ENCODE data around the gene CLIP3.

The CLIP3 gene

GRCh38 chr19:36019061-36019670 lies 13.5 kb downstream of the CLIP3 start:
- FAIRE-seq (no peak), DNase-seq (ENCODE audit: insufficient read length) (no peak)
- no peak for TF ChIP-seq TAF1 (IDR thresholded peaks at IDR 0.05; ENCODE audit: borderline replicate concordance, low read depth, low read length)
- TF ChIP-seq POLR2A (IDR thresholded peaks at IDR 0.05; ENCODE audit: low read depth, low read length): no peak
- no peak for TF ChIP-seq POLR2AphosphoS5 (IDR thresholded peaks at IDR 0.05; ENCODE audit: low read depth, low read length)

DNA sequence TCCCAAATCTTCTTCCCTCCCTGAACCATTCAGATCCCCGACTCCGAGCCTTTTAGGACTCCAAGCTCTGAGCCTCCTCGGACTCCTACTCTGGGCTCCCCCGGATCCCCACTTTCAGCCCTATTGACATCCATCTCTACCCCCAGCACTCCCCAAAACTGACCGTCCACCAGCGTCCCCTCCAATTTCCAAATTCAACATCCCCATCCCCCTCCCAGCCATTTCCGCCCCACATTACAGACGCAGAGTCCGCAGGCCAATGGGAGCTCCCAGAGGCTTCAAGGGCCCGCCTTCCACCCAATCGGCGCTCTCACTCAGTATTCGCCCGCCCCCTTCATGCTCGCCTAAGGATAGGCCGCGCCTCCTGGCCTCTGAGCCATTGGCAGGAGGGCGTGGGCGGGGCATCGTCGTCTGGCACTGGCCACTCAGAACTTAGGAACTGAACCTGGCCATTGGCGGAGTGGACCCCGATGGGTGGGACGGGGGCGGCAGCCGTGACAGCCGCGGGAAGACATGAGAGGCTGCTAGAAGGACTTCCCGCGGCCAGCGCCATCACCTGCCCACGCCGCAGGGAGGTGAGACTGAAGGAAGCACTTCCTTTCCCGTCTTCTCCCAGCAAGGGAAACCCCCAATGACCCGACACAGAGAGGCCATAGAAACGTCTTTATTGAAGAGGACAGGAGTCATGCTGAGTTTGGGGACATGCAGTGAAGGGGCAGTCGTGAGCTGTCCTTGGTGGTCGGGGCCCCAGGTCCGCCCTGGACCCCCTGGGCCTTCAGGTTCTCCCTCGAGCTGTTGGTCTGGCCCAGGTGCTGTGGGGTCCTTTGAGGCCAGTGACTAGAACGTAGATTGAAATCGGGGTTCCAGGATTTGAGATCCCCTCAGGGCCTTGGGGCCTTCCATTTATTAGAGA lies 18.4 kb downstream of the CLIP3 start, which contains the start of gene ALKBH6:
Gene ALKBH6 (minus strand): TSS at position 202 of the 913 bp plus-strand sequence. CDS start 816 bp downstream, outside the sequence.
- FAIRE-seq: peak; percentile 98
- DNase-seq (ENCODE audit: insufficient read length): peak; percentile 99
- TF ChIP-seq POLR2A (IDR thresholded peaks at IDR 0.05; ENCODE audit: low read depth, low read length) (peak; percentile 83), POLR2AphosphoS5 (IDR thresholded peaks at IDR 0.05; ENCODE audit: low read depth, low read length) (peak; percentile 40; the same call in 1 of the 2 replicates), TAF1 (IDR thresholded peaks at IDR 0.05; ENCODE audit: borderline replicate concordance, low read depth, low read length) (peak; percentile 59)

DNA sequence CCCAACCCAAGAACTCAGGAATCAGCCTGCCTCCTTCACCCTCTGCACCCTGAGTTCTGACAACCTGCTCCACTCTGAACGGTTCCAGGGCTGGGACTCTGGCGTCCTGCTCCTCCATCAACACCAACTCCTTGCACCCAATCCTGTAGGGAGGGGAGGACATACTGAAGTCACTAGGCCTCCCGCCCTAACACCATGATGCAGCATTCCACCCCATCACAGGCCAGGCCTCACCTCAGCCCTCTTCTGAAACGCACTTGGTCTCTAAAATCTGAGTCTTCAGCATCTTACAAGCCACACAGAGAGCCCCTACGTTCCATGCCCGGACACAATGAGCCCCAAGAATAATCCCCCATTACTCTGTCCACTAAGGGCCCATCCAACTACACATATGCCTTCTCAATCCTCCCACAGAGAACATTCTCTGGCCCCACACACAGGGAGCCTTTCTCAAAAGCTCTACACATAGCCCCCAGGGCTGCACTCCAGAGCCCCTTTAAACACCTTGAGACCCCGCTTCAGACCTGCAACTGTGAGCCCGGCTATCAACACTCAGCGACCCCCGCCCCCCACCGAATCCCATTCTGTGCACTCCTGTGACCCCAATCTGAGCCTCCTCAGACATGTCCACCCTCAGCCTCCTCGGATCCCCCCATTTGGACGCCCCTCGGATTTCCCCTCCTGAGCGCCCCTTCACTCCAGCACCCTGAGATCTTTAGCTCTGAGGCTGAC lies 19.2 kb downstream of the CLIP3 start:
- no peak for FAIRE-seq
- TF ChIP-seq POLR2A (IDR thresholded peaks at IDR 0.05; ENCODE audit: low read depth, low read length): no peak
- no peak for TF ChIP-seq POLR2AphosphoS5 (IDR thresholded peaks at IDR 0.05; ENCODE audit: low read depth, low read length)
- no peak for TF ChIP-seq TAF1 (IDR thresholded peaks at IDR 0.05; ENCODE audit: borderline replicate concordance, low read depth, low read length)
- no peak for DNase-seq (ENCODE audit: insufficient read length)

GRCh38 chr19:36010402-36010801 lies 22.3 kb downstream of the CLIP3 start:
- DNase-seq (ENCODE audit: insufficient read length) (no peak), FAIRE-seq (no peak)
- TF ChIP-seq POLR2A (IDR thresholded peaks at IDR 0.05; ENCODE audit: low read depth, low read length) (no peak), TAF1 (IDR thresholded peaks at IDR 0.05; ENCODE audit: borderline replicate concordance, low read depth, low read length) (no peak), POLR2AphosphoS5 (IDR thresholded peaks at IDR 0.05; ENCODE audit: low read depth, low read length) (no peak)

DNA sequence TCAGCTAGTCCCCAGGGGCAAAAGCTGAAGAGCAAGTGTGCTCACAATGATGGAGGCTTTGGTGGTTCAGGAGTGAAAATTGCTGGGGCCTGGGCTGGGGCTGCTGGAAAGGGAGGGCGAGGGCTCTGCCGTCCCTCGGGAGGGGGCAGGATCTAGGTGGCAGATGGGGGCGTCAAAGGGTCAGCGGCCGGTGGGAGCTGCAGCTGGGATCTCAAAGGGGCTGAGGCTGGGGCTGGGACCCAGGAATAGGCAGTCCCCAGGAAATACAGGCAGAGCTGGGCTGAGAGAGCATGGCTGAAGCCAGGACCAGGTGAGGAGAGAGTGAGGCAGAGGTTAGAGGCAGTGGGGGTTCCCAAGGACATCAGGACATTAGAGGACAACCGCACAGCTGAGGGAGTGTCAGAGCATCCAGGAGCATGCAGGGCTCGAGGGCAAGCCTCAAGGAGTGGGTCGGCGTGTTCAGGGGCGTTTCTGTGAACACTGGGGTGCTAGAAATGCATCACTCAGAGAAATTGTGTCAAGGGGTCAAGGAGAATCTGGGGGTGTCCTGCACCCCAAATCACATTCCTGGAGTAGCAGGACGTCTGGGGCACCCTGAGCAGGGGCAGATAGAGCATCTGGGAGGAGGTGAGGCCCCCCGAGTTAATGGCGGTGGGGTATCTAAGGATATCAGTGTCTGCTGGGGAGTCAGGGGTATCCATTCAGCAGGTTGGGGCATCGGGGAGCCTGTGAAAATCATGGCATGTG lies 22.9 kb downstream of the CLIP3 start:
- DNase-seq (ENCODE audit: insufficient read length) (no peak), FAIRE-seq (no peak)
- TF ChIP-seq TAF1 (IDR thresholded peaks at IDR 0.05; ENCODE audit: borderline replicate concordance, low read depth, low read length) (no peak), POLR2AphosphoS5 (IDR thresholded peaks at IDR 0.05; ENCODE audit: low read depth, low read length) (no peak), POLR2A (IDR thresholded peaks at IDR 0.05; ENCODE audit: low read depth, low read length) (no peak)

DNA sequence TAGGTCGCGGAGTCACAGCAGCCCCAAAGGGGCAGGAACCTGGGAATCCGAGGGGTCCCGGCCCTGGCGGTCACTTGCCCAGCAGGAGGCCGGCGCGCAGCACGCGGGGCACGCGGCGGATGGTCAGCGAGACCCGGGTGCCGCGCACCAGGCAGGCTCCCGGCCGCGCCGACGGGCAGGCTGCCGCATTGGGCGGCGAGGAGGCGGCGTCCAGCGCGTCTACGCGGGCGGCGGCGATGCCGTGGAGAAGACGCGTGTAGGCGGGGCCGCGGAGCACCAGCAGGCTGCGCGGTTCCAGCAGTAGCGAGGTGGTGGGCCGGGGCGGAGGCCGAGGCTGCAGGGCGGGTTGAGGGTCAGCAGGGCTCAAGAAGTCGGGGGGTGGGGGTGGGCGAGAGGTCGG lies 23.5 kb downstream of the CLIP3 start:
- peak; percentile 87 for FAIRE-seq
- no peak for TF ChIP-seq TAF1 (IDR thresholded peaks at IDR 0.05; ENCODE audit: borderline replicate concordance, low read depth, low read length)
- TF ChIP-seq POLR2A (IDR thresholded peaks at IDR 0.05; ENCODE audit: low read depth, low read length): peak; percentile 47; the same call in 1 of the 2 replicates
- peak; percentile 70 for DNase-seq (ENCODE audit: insufficient read length)

DNA sequence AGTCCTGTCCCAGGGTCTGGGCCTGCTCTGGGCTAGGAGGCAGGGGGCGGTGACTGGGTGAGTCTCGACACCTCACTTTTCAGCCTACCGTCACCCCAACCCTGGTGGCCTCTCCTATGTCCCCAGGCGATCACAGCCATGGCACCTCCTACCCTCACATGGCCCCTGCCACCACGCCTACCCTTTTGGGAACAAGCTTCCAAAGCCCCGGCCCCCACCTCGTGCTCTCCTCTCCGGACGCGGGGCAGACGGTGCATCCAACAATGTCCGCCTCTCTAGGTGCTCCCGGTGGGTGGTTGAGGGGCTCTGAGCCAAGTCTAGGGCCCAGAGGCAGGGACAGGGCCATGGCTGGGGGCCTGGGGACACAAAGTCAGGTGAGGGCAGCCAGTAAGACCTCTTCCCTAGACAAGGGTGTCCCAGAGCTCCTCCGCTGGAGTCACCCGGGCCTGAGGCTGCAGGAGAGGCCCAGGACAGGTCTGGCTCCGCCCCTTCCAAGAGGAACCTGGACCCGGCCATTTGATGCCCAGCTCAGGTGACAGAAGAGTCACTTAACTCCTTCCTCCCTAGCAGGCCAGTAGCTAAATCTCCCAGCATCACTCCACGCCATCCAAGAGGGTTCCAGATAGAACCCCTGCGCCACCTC lies 24.2 kb downstream of the CLIP3 start, which contains the start of gene SYNE4:
Gene SYNE4 (minus strand): TSS at position 478 of the 643 bp plus-strand sequence. CDS start 132 bp downstream, at position 346.
- no peak for DNase-seq (ENCODE audit: insufficient read length)
- no peak for TF ChIP-seq POLR2AphosphoS5 (IDR thresholded peaks at IDR 0.05; ENCODE audit: low read depth, low read length)
- no peak for TF ChIP-seq TAF1 (IDR thresholded peaks at IDR 0.05; ENCODE audit: borderline replicate concordance, low read depth, low read length)
- TF ChIP-seq POLR2A (IDR thresholded peaks at IDR 0.05; ENCODE audit: low read depth, low read length): no peak; the same call in 1 of the 2 replicates
- no peak for FAIRE-seq

DNA sequence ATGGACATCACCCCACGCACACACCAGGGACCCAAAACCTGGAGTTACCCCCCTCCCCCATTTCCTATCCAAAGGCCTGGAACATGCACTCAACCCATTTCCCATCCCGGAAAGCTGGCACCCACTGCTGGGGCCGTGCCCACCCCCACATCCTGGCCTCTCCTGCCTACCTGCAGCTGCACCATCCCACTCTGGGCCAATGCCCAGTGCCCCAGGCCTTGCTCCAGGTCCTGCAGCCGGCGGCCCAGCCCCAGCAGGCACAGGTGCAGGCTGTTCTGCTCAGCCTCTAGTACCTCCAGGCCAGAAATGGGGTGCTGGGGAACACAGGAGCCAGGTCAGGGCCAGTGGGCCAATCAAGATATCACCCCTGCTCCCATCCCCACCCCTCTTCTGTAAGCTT lies 25.7 kb downstream of the CLIP3 start:
- no peak for TF ChIP-seq POLR2AphosphoS5 (IDR thresholded peaks at IDR 0.05; ENCODE audit: low read depth, low read length)
- no peak for TF ChIP-seq POLR2A (IDR thresholded peaks at IDR 0.05; ENCODE audit: low read depth, low read length)
- no peak for TF ChIP-seq TAF1 (IDR thresholded peaks at IDR 0.05; ENCODE audit: borderline replicate concordance, low read depth, low read length)
- DNase-seq (ENCODE audit: insufficient read length) (no peak), FAIRE-seq (no peak)

DNA sequence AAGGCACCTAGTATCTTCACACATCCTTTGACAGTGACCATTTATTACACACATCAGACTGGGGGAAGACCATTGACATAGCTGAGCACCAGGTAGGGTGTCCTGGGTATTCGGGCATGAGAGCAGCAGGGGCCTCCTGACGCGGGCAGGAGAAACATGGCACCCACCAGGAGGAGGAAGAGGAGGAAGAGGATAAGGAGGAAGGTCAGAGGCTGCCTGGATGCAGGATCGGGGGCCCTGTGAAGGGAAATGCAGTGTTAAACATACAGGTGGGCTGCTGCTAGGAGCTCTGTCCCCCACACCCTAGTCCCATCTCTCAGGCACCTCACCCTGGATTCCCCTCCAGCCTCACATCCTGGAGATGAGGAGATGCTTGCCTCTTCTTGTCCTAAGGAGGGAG lies 29.4 kb downstream of the CLIP3 start:
- TF ChIP-seq TAF1 (IDR thresholded peaks at IDR 0.05; ENCODE audit: borderline replicate concordance, low read depth, low read length): no peak
- FAIRE-seq (no peak), DNase-seq (ENCODE audit: insufficient read length) (no peak)

- DNase-seq (ENCODE audit: insufficient read length): no peak
- TF ChIP-seq TAF1 (IDR thresholded peaks at IDR 0.05; ENCODE audit: borderline replicate concordance, low read depth, low read length): no peak
- TF ChIP-seq POLR2AphosphoS5 (IDR thresholded peaks at IDR 0.05; ENCODE audit: low read depth, low read length): no peak
- TF ChIP-seq POLR2A (IDR thresholded peaks at IDR 0.05; ENCODE audit: low read depth, low read length): no peak
- FAIRE-seq: no peak
Observed at GRCh38 chr19:36001605-36002004, 31.1 kb downstream of the CLIP3 start.

Data from GM12892 (cell line).